Erythroblast (primary cell): ENCODE data around the gene SCGB1D2.

ENCODE experiments used
- GATA1 ChIP-seq: IDR thresholded peaks from 2 replicates; pipeline ENCODE4 v1.6.1; 2011; ENCODE audit warnings: low read depth, mild to moderate bottlenecking, control low read depth, low read length, moderate library complexity
- POLR2A ChIP-seq: IDR thresholded peaks from 2 replicates; pipeline ENCODE4 v1.6.1; 2011; ENCODE audit warnings: mild to moderate bottlenecking, low read length

DNA sequence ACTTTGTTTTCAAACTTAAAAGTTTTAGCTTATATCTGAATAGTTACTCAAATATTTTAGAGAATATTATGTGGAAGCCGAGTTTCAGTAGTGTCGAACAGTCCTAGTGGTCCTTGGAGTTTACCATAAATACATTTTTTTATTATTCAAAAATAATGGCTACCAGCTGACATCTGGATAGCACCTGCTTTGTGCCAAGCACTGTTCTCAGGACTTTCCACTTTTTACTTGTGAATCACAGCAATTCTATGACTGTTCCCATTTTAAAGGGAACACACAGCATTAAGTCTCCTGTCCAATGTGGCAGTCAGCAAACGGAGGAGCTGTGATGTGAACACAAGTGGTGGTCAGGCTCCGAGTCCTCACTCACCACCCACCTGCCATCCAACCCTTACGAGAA, 37.6 kb upstream of the SCGB1D2 start:
- no peak for TF ChIP-seq POLR2A
- no peak for TF ChIP-seq GATA1
